Measurements from ENCODE around the gene JAZF1.

The JAZF1 gene

GRCh38 chr7:27999829-28000228 lies 180.8 kb downstream of the JAZF1 start:
- no peak for DNase-seq

GRCh38 chr7:27998382-27998781 lies 182.2 kb downstream of the JAZF1 start:
- DNase-seq, result no peak

- no peak for DNase-seq
These were observed 183.3 kb downstream of the JAZF1 start for GRCh38 chr7:27997188-27997707.

GRCh38 chr7:27996141-27996540 lies 184.5 kb downstream of the JAZF1 start:
- DNase-seq, result no peak

GRCh38 chr7:27995228-27995627 lies 185.4 kb downstream of the JAZF1 start:
- DNase-seq, result no peak

- no peak for DNase-seq
These were observed 186.0 kb downstream of the JAZF1 start for GRCh38 chr7:27994639-27995038.

GRCh38 chr7:27992755-27993493 lies 187.7 kb downstream of the JAZF1 start:
- no peak for DNase-seq

GRCh38 chr7:27992097-27992496 lies 188.5 kb downstream of the JAZF1 start:
- no peak for DNase-seq

GRCh38 chr7:27991006-27991528 lies 189.5 kb downstream of the JAZF1 start:
- no peak for DNase-seq

- no peak for DNase-seq
These were observed 204.1 kb downstream of the JAZF1 start for GRCh38 chr7:27976531-27976930.

GRCh38 chr7:27973625-27974024 lies 207.0 kb downstream of the JAZF1 start:
- DNase-seq, result no peak

GRCh38 chr7:27972276-27972675 lies 208.3 kb downstream of the JAZF1 start:
- DNase-seq, result no peak

GRCh38 chr7:27971171-27971812 lies 209.3 kb downstream of the JAZF1 start:
- DNase-seq, result no peak

- no peak for DNase-seq
These were observed 210.2 kb downstream of the JAZF1 start for GRCh38 chr7:27970350-27970749.

- no peak for DNase-seq
These were observed 211.2 kb downstream of the JAZF1 start for GRCh38 chr7:27969346-27969745.

GRCh38 chr7:27967639-27968038 lies 213.0 kb downstream of the JAZF1 start:
- no peak for DNase-seq

GRCh38 chr7:27966219-27966780 lies 214.3 kb downstream of the JAZF1 start:
- DNase-seq, result no peak

- no peak for DNase-seq
These were observed 214.9 kb downstream of the JAZF1 start for GRCh38 chr7:27965650-27966049.

GRCh38 chr7:27964820-27965219 lies 215.8 kb downstream of the JAZF1 start:
- no peak for DNase-seq

- DNase-seq, result no peak
These were observed 217.5 kb downstream of the JAZF1 start for GRCh38 chr7:27963056-27963455.

- no peak for DNase-seq
These were observed 218.3 kb downstream of the JAZF1 start for GRCh38 chr7:27962273-27962672.

- no peak for DNase-seq
These were observed 219.3 kb downstream of the JAZF1 start for GRCh38 chr7:27961255-27961654.

GRCh38 chr7:27960415-27960814 lies 220.2 kb downstream of the JAZF1 start:
- DNase-seq, result no peak

All from GDM1 (cell line).